ENCODE results near the gene PPP2R5C.

Gene PPP2R5C

GRCh38 chr14:101927859-101928258 is 166.3 kb downstream of the PPP2R5C start:
- Histone ChIP-seq H3K4me3 (ENCODE audit: low read depth in 1 of 2, low read length in 2 of 2) (no peak overlapping the region), H3K9ac (ENCODE audit: low read depth, low read length) (no peak overlapping the region), H3K4me1 (ENCODE audit: insufficient read depth, low read length) (no peaks in the 10 kb centered on the region), H2AFZ (ENCODE audit: low read depth, low read length) (no peak overlapping the region), H3K4me2 (ENCODE audit: insufficient read depth, low read length) (no peak overlapping the region), H3K27ac (ENCODE audit: low read length) (no peak overlapping the region), H4K20me1 (ENCODE audit: insufficient read depth, low read length) (no peaks in the 10 kb centered on the region; the same call in 1 of the 2 replicates), H3K9me3 (ENCODE audit: insufficient read depth, low read length, severe bottlenecking) (no peaks in the 10 kb centered on the region), H3K27me3 (ENCODE audit: insufficient read depth, low read length, poor library complexity) (no peaks in the 10 kb centered on the region), H3K36me3 (ENCODE audit: insufficient read depth, low read length) (peaks cover 17% of the 10 kb centered on the region), H3K79me2 (ENCODE audit: insufficient read depth, low read length) (no peaks in the 10 kb centered on the region)
- TF ChIP-seq CTCF (IDR thresholded peaks at IDR 0.05; ENCODE audit: borderline replicate concordance, extremely low read depth, low read length, poor library complexity, severe bottlenecking), result no peak
- TF ChIP-seq EZH2 (IDR thresholded peaks at IDR 0.05; ENCODE audit: borderline replicate concordance, low read depth, low read length, severe bottlenecking), result no peak
- DNase-seq (no peak), ATAC-seq (ENCODE audit: insufficient read depth, low read depth) (no peak)

GRCh38 chr14:101928415-101928841 is 166.9 kb downstream of the PPP2R5C start:
- H3K36me3 ChIP-seq (ENCODE audit: insufficient read depth, low read length), result peaks cover 15% of the 10 kb centered on the region
- no peaks in the 10 kb centered on the region; the same call in 1 of the 2 replicates for H4K20me1 ChIP-seq (ENCODE audit: insufficient read depth, low read length)
- DNase-seq, result no peak
- no peak overlapping the region for H3K4me2 ChIP-seq (ENCODE audit: insufficient read depth, low read length)
- TF ChIP-seq EZH2 (IDR thresholded peaks at IDR 0.05; ENCODE audit: borderline replicate concordance, low read depth, low read length, severe bottlenecking), result no peak
- no peak for TF ChIP-seq CTCF (IDR thresholded peaks at IDR 0.05; ENCODE audit: borderline replicate concordance, extremely low read depth, low read length, poor library complexity, severe bottlenecking)
- no peaks in the 10 kb centered on the region for H3K9me3 ChIP-seq (ENCODE audit: insufficient read depth, low read length, severe bottlenecking)
- ATAC-seq (ENCODE audit: insufficient read depth, low read depth), result no peak
- H2AFZ ChIP-seq (ENCODE audit: low read depth, low read length), result no peak overlapping the region
- H3K4me3 ChIP-seq (ENCODE audit: low read depth in 1 of 2, low read length in 2 of 2), result no peak overlapping the region
- no peaks in the 10 kb centered on the region for H3K4me1 ChIP-seq (ENCODE audit: insufficient read depth, low read length)
- no peak overlapping the region for H3K27ac ChIP-seq (ENCODE audit: low read length)
- H3K27me3 ChIP-seq (ENCODE audit: insufficient read depth, low read length, poor library complexity), result no peaks in the 10 kb centered on the region
- no peak overlapping the region for H3K9ac ChIP-seq (ENCODE audit: low read depth, low read length)
- no peaks in the 10 kb centered on the region for H3K79me2 ChIP-seq (ENCODE audit: insufficient read depth, low read length)

- TF ChIP-seq EZH2 (IDR thresholded peaks at IDR 0.05; ENCODE audit: borderline replicate concordance, low read depth, low read length, severe bottlenecking), result no peak
- Histone ChIP-seq H3K4me1 (ENCODE audit: insufficient read depth, low read length) (no peaks in the 10 kb centered on the region), H3K4me2 (ENCODE audit: insufficient read depth, low read length) (no peak overlapping the region), H3K27me3 (ENCODE audit: insufficient read depth, low read length, poor library complexity) (no peaks in the 10 kb centered on the region), H4K20me1 (ENCODE audit: insufficient read depth, low read length) (no peaks in the 10 kb centered on the region; the same call in 1 of the 2 replicates), H2AFZ (ENCODE audit: low read depth, low read length) (no peak overlapping the region), H3K79me2 (ENCODE audit: insufficient read depth, low read length) (no peaks in the 10 kb centered on the region), H3K36me3 (ENCODE audit: insufficient read depth, low read length) (peaks cover 13% of the 10 kb centered on the region), H3K9me3 (ENCODE audit: insufficient read depth, low read length, severe bottlenecking) (no peaks in the 10 kb centered on the region), H3K27ac (ENCODE audit: low read length) (no peak overlapping the region), H3K9ac (ENCODE audit: low read depth, low read length) (no peak overlapping the region), H3K4me3 (ENCODE audit: low read depth in 1 of 2, low read length in 2 of 2) (no peak overlapping the region)
- ATAC-seq (ENCODE audit: insufficient read depth, low read depth), result 0 out of 3 replicates have a peak, but pooled peaks have one; percentile 21
- no peak for DNase-seq
Observed at GRCh38 chr14:101929096-101929495, 167.6 kb downstream of the PPP2R5C start.

- Histone ChIP-seq H3K4me3 (ENCODE audit: low read depth in 1 of 2, low read length in 2 of 2) (no peak overlapping the region), H4K20me1 (ENCODE audit: insufficient read depth, low read length) (no peaks in the 10 kb centered on the region; the same call in 1 of the 2 replicates), H3K36me3 (ENCODE audit: insufficient read depth, low read length) (peaks cover 8% of the 10 kb centered on the region), H3K27ac (ENCODE audit: low read length) (no peak overlapping the region), H3K27me3 (ENCODE audit: insufficient read depth, low read length, poor library complexity) (no peaks in the 10 kb centered on the region), H3K4me1 (ENCODE audit: insufficient read depth, low read length) (no peaks in the 10 kb centered on the region), H3K79me2 (ENCODE audit: insufficient read depth, low read length) (no peaks in the 10 kb centered on the region), H2AFZ (ENCODE audit: low read depth, low read length) (no peak overlapping the region), H3K9ac (ENCODE audit: low read depth, low read length) (no peak overlapping the region), H3K9me3 (ENCODE audit: insufficient read depth, low read length, severe bottlenecking) (no peaks in the 10 kb centered on the region), H3K4me2 (ENCODE audit: insufficient read depth, low read length) (no peak overlapping the region)
- ATAC-seq (ENCODE audit: insufficient read depth, low read depth) (peak; percentile 25; the same call in 1 of the 3 replicates), DNase-seq (no peak)
- TF ChIP-seq CTCF (IDR thresholded peaks at IDR 0.05; ENCODE audit: borderline replicate concordance, extremely low read depth, low read length, poor library complexity, severe bottlenecking), result no peak
- no peak for TF ChIP-seq EZH2 (IDR thresholded peaks at IDR 0.05; ENCODE audit: borderline replicate concordance, low read depth, low read length, severe bottlenecking)
Observed at GRCh38 chr14:101929946-101930345, 168.4 kb downstream of the PPP2R5C start.

Measured in DND-41 (cell line).